SK-N-SH (cell line): ENCODE data around the gene ELOVL6. TPM values are rescaled to one million over a fixed set of nuclear protein-coding genes. Genes with fewer than 3 reads are reported as not detected.

Source experiments
- CTCF ChIA-PET: fragments of 300-600, 350-600 bp; formaldehyde crosslinking; extraction: SDS; loops from one replicate; lab custom pipeline; 2021; lab: Yijun Ruan, JAX
- POLR2A ChIA-PET: fragments of 350-600 bp; sonication (Branson Sonifier 250); formaldehyde crosslinking; extraction: SDS; loops from one replicate; lab custom pipeline; 2020; ENCODE audit warnings: antibody characterized with exemption, inconsistent platforms; lab: Yijun Ruan, JAX
- DNase-seq: peaks from one replicate; pipeline ENCODE4 v3.0.0; 2012
- H2AFZ ChIP-seq: fragments of 200-600 bp; sonication (generic); 2 replicates; pipeline ENCODE4 v1.8.1; 2016; ENCODE audit warnings: antibody characterized with exemption, mild to moderate bottlenecking, low read depth
- H3F3A ChIP-seq: fragments of 200-600 bp; sonication (generic); replicated peaks from 2 replicates; pipeline ENCODE3; 2016; ENCODE audit warnings: antibody characterized with exemption, mild to moderate bottlenecking; ENCODE audit not compliant: insufficient read depth
- H3K27ac ChIP-seq, 2 experiments: fragments of 200-500 bp in 1 of 2; fragments of 200-600 bp in 1 of 2; sonication (Bioruptor generic) in 1 of 2; sonication (generic), shearing (Covaris generic) in 1 of 2; 2 replicates each; pipeline versions ENCODE4 v1.5.1 to v1.6.1; 2014 to 2016; ENCODE audit warnings: low read depth in 2 of 2, inconsistent platforms in 1 of 2, low read length in 1 of 2, mild to moderate bottlenecking in 1 of 2, mixed read lengths in 1 of 2
- H3K27me3 ChIP-seq: fragments of 200-600 bp; sonication (generic), shearing (Covaris generic); 2 replicates; pipeline ENCODE4 v1.6.1; 2016; ENCODE audit warnings: mixed run types; ENCODE audit not compliant: insufficient read depth
- H3K36me3 ChIP-seq, 2 experiments: fragments of 200-500 bp in 1 of 2; fragments of 200-600 bp in 1 of 2; sonication (Bioruptor generic) in 1 of 2; sonication (generic) in 1 of 2; replicated peaks in 1 of 2; 2 replicates each; pipeline versions ENCODE3 to v1.5.1; 2014 to 2016; ENCODE audit warnings: low read length in 1 of 2, mild to moderate bottlenecking in 1 of 2; ENCODE audit not compliant: insufficient read depth in 2 of 2, control insufficient read depth in 1 of 2
- H3K4me1 ChIP-seq, 2 experiments: fragments of 200-500 bp in 1 of 2; fragments of 200-600 bp in 1 of 2; sonication (Bioruptor generic) in 1 of 2; sonication (generic), shearing (Covaris generic) in 1 of 2; 2 replicates each; pipeline versions ENCODE4 v1.5.1 to v1.6.1; 2014 to 2016; ENCODE audit warnings: low read depth in 1 of 2, low read length in 1 of 2, mixed run types in 1 of 2; ENCODE audit not compliant: insufficient read depth in 2 of 2, control insufficient read depth in 1 of 2
- H3K4me2 ChIP-seq: fragments of 200-600 bp; sonication (generic), shearing (Covaris generic); 2 replicates; pipeline ENCODE4 v1.6.1; 2017; ENCODE audit warnings: mixed run types
- H3K4me3 ChIP-seq, 2 experiments: fragments of 200-500 bp in 1 of 2; fragments of 200-600 bp in 1 of 2; sonication (Bioruptor generic) in 1 of 2; sonication (generic), shearing (Covaris generic) in 1 of 2; 2 replicates each; pipeline versions ENCODE4 v1.5.1 to v1.8.1; 2014 to 2016; ENCODE audit warnings: low read depth in 2 of 2, inconsistent platforms in 1 of 2, low read length in 1 of 2, mild to moderate bottlenecking in 1 of 2, mixed read lengths in 1 of 2, moderate library complexity in 1 of 2
- H3K79me2 ChIP-seq: fragments of 200-600 bp; sonication (generic); 2 replicates; pipeline ENCODE4 v1.8.1; 2017; ENCODE audit warnings: mild to moderate bottlenecking; ENCODE audit not compliant: insufficient read depth
- H3K9ac ChIP-seq: fragments of 200-600 bp; sonication (generic); 2 replicates; pipeline ENCODE4 v1.6.1; 2017; ENCODE audit warnings: mixed run types
- H3K9me2 ChIP-seq: fragments of 200-600 bp; sonication (generic); 2 replicates; pipeline ENCODE4 v1.6.1; 2017; ENCODE audit warnings: mixed run types
- H3K9me3 ChIP-seq: fragments of 200-600 bp; sonication (generic); 2 replicates; pipeline ENCODE4 v1.6.1; 2017; ENCODE audit warnings: mixed run types, mild to moderate bottlenecking, moderate library complexity
- H4K20me1 ChIP-seq: fragments of 200-600 bp; sonication (generic); 2 replicates; pipeline ENCODE4 v1.6.1; 2017; ENCODE audit warnings: mild to moderate bottlenecking, mixed run types; ENCODE audit not compliant: insufficient read depth
- ELF1 ChIP-seq: IDR thresholded peaks from 2 replicates; pipeline ENCODE4 v1.4.0; 2012
- EP300 ChIP-seq, 2 experiments: IDR thresholded peaks; 2 replicates each; pipeline versions ENCODE4 v1.4.0 to v1.6.1; 2012; ENCODE audit warnings: borderline replicate concordance in 1 of 2, low read depth in 1 of 2, low read length in 1 of 2
- EZH2phosphoT487 ChIP-seq: fragments of 200-600 bp; sonication (generic); IDR thresholded peaks from 2 replicates; pipeline ENCODE4 v1.6.1; 2017; ENCODE audit warnings: low read depth, mixed run types, mild to moderate bottlenecking, antibody characterized with exemption, moderate library complexity, borderline replicate concordance
- MEF2A ChIP-seq: IDR thresholded peaks from 2 replicates; pipeline ENCODE4 v1.4.0; 2012; ENCODE audit warnings: low read depth, borderline replicate concordance
- MXI1 ChIP-seq: IDR thresholded peaks from 2 replicates; pipeline ENCODE4 v1.6.1; 2012; ENCODE audit warnings: mild to moderate bottlenecking, low read depth, low read length, improper control_type of control experiment
- POLR2AphosphoS5 ChIP-seq: IDR thresholded peaks from 2 replicates; pipeline ENCODE4 v1.6.1; 2012; ENCODE audit warnings: low read depth, low read length
- RCOR1 ChIP-seq: fragments of 150-350 bp; IDR thresholded peaks from 2 replicates; pipeline ENCODE4 v1.6.1; 2017; ENCODE audit warnings: antibody characterized with exemption, low read length
- RFX5 ChIP-seq: IDR thresholded peaks from 2 replicates; pipeline ENCODE4 v1.6.1; 2012; ENCODE audit warnings: mild to moderate bottlenecking, improper control_type of control experiment, low read length
- RXRA ChIP-seq: IDR thresholded peaks from 2 replicates; pipeline ENCODE4 v1.4.0; 2012; ENCODE audit warnings: low read depth, mild to moderate bottlenecking, borderline replicate concordance
- SIN3A ChIP-seq: IDR thresholded peaks from 2 replicates; pipeline ENCODE4 v1.6.1; 2012; ENCODE audit warnings: low read depth, mild to moderate bottlenecking, low read length, moderate library complexity, borderline replicate concordance
- TCF12 ChIP-seq: IDR thresholded peaks from 2 replicates; pipeline ENCODE4 v1.4.0; 2012
- YY1 ChIP-seq: IDR thresholded peaks from 2 replicates; pipeline ENCODE4 v1.4.0; 2012; ENCODE audit warnings: low read depth, mild to moderate bottlenecking
- WGBS: methylation state at CpG from one replicate; pipeline ENCODE4 v1.1.6; 2017; ENCODE audit warnings: low lambda C conversion rate; 5-methylcytosine and 5-hydroxymethylcytosine counted together
- polyA plus RNA-seq, 3 experiments: library from polyadenylated mRNA; depleted of rRNA; stranded (reverse); fragments of >200 nt; gene quantifications; 2 replicates each; pipeline ENCODE4 v1.2.3, GENCODE V29; 2012
- TF ChIP-seq, protein P1 (sequence below): fragments of 150-350 bp; IDR thresholded peaks from 2 replicates; pipeline ENCODE4 v1.6.1; 2017; ENCODE audit warnings: antibody characterized with exemption, low read length, low read depth, borderline replicate concordance
- TF ChIP-seq, protein P2 (sequence below): fragments of 200-600 bp; sonication (generic); IDR thresholded peaks from 2 replicates; pipeline ENCODE4 v1.6.1; 2017; ENCODE audit warnings: antibody characterized with exemption, mild to moderate bottlenecking, moderate library complexity
- TF ChIP-seq, protein P3 (sequence below): IDR thresholded peaks from 2 replicates; pipeline ENCODE4 v1.6.1; 2012; ENCODE audit warnings: mild to moderate bottlenecking, low read depth, low read length, moderate library complexity
- TF ChIP-seq, protein P4 (sequence below): IDR thresholded peaks from 2 replicates; pipeline ENCODE4 v1.4.0; 2012; ENCODE audit warnings: low read depth
- TF ChIP-seq, protein P5 (sequence below): IDR thresholded peaks from 2 replicates; pipeline ENCODE4 v1.4.0; 2012; ENCODE audit warnings: low read depth, borderline replicate concordance

ELOVL6 gene
- polyA plus RNA-seq, 1 of the 3 experiments (the other 2 are of a cell fraction), result 9.0 TPM

DNA sequence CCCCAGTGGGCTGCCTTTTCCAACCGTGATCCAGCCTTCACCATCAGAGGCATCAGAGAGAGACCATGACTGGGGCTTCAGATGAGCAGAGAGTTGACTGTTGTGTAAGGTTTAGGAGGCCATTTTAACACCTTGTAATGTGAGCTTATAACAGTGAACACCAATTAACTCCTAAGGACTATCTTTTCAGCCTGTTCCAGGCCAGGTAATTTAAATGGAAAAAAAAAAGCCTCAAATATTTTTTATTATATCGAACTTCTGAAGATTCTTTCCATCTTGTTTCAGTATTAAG, 13.3 kb upstream of the ELOVL6 start:
- no peaks in the 10 kb centered on the region for H3K79me2 ChIP-seq
- no peaks in the 10 kb centered on the region for H3K9me3 ChIP-seq
- H3K27me3 ChIP-seq, result no peaks in the 10 kb centered on the region
- H2AFZ ChIP-seq, result no peak overlapping the region
- no peaks in the 10 kb centered on the region for H3K9me2 ChIP-seq
- H3K27ac ChIP-seq, result no peak overlapping the region
- 47% methylated on average over 2 of the region's 2 CpGs for WGBS
- no peak overlapping the region for H3K4me3 ChIP-seq
- ChIA-PET CTCF (interaction anchor here (0.5 to 1.9 kb wide), 9 partner anchors 13 to 1548 kb away, joined by 3 to 8 read pairs (median 4); partner anchors contain the start of gene ELOVL6), POLR2A (no interaction called here)
- TF ChIP-seq, protein P1, sequence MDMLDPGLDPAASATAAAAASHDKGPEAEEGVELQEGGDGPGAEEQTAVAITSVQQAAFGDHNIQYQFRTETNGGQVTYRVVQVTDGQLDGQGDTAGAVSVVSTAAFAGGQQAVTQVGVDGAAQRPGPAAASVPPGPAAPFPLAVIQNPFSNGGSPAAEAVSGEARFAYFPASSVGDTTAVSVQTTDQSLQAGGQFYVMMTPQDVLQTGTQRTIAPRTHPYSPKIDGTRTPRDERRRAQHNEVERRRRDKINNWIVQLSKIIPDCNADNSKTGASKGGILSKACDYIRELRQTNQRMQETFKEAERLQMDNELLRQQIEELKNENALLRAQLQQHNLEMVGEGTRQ, result no peak
- TF ChIP-seq ELF1 (no peak), TCF12 (no peak), POLR2AphosphoS5 (no peak), MEF2A (no peak), RCOR1 (no peak), RFX5 (no peak), EZH2phosphoT487 (no peak), RXRA (no peak), MXI1 (no peak), EP300 (IDR thresholded peaks at IDR 0.05; ENCODE audit: borderline replicate concordance in 1 of 2, low read depth in 1 of 2, low read length in 1 of 2) (no peak), SIN3A (no peak), YY1 (no peak)
- TF ChIP-seq, protein P2, sequence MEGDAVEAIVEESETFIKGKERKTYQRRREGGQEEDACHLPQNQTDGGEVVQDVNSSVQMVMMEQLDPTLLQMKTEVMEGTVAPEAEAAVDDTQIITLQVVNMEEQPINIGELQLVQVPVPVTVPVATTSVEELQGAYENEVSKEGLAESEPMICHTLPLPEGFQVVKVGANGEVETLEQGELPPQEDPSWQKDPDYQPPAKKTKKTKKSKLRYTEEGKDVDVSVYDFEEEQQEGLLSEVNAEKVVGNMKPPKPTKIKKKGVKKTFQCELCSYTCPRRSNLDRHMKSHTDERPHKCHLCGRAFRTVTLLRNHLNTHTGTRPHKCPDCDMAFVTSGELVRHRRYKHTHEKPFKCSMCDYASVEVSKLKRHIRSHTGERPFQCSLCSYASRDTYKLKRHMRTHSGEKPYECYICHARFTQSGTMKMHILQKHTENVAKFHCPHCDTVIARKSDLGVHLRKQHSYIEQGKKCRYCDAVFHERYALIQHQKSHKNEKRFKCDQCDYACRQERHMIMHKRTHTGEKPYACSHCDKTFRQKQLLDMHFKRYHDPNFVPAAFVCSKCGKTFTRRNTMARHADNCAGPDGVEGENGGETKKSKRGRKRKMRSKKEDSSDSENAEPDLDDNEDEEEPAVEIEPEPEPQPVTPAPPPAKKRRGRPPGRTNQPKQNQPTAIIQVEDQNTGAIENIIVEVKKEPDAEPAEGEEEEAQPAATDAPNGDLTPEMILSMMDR, result no peak
- TF ChIP-seq, protein P3, sequence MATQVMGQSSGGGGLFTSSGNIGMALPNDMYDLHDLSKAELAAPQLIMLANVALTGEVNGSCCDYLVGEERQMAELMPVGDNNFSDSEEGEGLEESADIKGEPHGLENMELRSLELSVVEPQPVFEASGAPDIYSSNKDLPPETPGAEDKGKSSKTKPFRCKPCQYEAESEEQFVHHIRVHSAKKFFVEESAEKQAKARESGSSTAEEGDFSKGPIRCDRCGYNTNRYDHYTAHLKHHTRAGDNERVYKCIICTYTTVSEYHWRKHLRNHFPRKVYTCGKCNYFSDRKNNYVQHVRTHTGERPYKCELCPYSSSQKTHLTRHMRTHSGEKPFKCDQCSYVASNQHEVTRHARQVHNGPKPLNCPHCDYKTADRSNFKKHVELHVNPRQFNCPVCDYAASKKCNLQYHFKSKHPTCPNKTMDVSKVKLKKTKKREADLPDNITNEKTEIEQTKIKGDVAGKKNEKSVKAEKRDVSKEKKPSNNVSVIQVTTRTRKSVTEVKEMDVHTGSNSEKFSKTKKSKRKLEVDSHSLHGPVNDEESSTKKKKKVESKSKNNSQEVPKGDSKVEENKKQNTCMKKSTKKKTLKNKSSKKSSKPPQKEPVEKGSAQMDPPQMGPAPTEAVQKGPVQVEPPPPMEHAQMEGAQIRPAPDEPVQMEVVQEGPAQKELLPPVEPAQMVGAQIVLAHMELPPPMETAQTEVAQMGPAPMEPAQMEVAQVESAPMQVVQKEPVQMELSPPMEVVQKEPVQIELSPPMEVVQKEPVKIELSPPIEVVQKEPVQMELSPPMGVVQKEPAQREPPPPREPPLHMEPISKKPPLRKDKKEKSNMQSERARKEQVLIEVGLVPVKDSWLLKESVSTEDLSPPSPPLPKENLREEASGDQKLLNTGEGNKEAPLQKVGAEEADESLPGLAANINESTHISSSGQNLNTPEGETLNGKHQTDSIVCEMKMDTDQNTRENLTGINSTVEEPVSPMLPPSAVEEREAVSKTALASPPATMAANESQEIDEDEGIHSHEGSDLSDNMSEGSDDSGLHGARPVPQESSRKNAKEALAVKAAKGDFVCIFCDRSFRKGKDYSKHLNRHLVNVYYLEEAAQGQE, result no peak
- TF ChIP-seq, protein P4, sequence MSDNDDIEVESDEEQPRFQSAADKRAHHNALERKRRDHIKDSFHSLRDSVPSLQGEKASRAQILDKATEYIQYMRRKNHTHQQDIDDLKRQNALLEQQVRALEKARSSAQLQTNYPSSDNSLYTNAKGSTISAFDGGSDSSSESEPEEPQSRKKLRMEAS, result no peak
- TF ChIP-seq, protein P5, sequence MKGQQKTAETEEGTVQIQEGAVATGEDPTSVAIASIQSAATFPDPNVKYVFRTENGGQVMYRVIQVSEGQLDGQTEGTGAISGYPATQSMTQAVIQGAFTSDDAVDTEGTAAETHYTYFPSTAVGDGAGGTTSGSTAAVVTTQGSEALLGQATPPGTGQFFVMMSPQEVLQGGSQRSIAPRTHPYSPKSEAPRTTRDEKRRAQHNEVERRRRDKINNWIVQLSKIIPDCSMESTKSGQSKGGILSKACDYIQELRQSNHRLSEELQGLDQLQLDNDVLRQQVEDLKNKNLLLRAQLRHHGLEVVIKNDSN, result no peak
- DNase-seq, result no peak
- H4K20me1 ChIP-seq, result no peaks in the 10 kb centered on the region
- no peak overlapping the region for H3K9ac ChIP-seq
- H3K4me1 ChIP-seq, result no peaks in the 10 kb centered on the region
- H3F3A ChIP-seq, result no peaks in the 10 kb centered on the region
- no peak overlapping the region for H3K4me2 ChIP-seq
- H3K36me3 ChIP-seq, result no peaks in the 10 kb centered on the region
